GM23338 (cell line): ENCODE measurements around the gene BLTP3A. TPM values are rescaled to one million over a fixed set of nuclear protein-coding genes. Genes with fewer than 3 reads are reported as not detected.
"Not testable (repeated sequence)": the region's sequence is repeated elsewhere in the genome, so short reads cannot be mapped to it uniquely, and the experiment has no call there.

Source experiments
- ATAC-seq: fragments of 200-7000 bp; cut with Tn5 transposase; 3 replicates; pipeline ENCODE4 v1.9.1; 2020
- DNase-seq: peaks from one replicate; pipeline ENCODE4 v3.0.0-alpha.2; 2015; ENCODE audit warnings: low spot score
- H2AFZ ChIP-seq: fragments of 200-600 bp; sonication (generic); 2 replicates; pipeline ENCODE4 v1.8.0; 2016; ENCODE audit warnings: antibody characterized with exemption, mild to moderate bottlenecking, moderate library complexity
- H3F3A ChIP-seq: fragments of 200-600 bp; sonication (generic); replicated peaks from 2 replicates; pipeline ENCODE4 v1.8.0; 2017; ENCODE audit warnings: antibody characterized with exemption, mixed run types, low read depth
- H3K27ac ChIP-seq: fragments of 200-600 bp; sonication (generic); 2 replicates; pipeline ENCODE4 v1.6.1; 2016; ENCODE audit warnings: low read depth
- H3K27me3 ChIP-seq: fragments of 200-600 bp; sonication (generic); 2 replicates; pipeline ENCODE4 v1.8.0; 2016; ENCODE audit warnings: mild to moderate bottlenecking, mixed run types, moderate library complexity; ENCODE audit not compliant: insufficient read depth
- H3K36me3 ChIP-seq: fragments of 200-600 bp; sonication (generic); 2 replicates; pipeline ENCODE4 v1.8.0; 2016; ENCODE audit warnings: mild to moderate bottlenecking; ENCODE audit not compliant: insufficient read depth
- H3K4me1 ChIP-seq: fragments of 200-600 bp; sonication (generic); 2 replicates; pipeline ENCODE4 v1.8.0; 2016; ENCODE audit warnings: mild to moderate bottlenecking, moderate library complexity; ENCODE audit not compliant: insufficient read depth
- H3K4me2 ChIP-seq: fragments of 200-600 bp; sonication (generic); 2 replicates; pipeline ENCODE4 v1.7.1; 2017; ENCODE audit warnings: mixed run types
- H3K4me3 ChIP-seq: fragments of 200-600 bp; sonication (generic); 2 replicates; pipeline ENCODE4 v1.6.1; 2016; ENCODE audit warnings: mixed run types
- H3K79me2 ChIP-seq: fragments of 200-600 bp; sonication (generic); replicated peaks from 2 replicates; pipeline ENCODE4 v1.8.0; 2017; ENCODE audit warnings: mild to moderate bottlenecking; ENCODE audit not compliant: insufficient read depth
- H3K9me2 ChIP-seq: fragments of 200-600 bp; sonication (generic); 2 replicates; pipeline ENCODE4 v1.8.0; 2017; ENCODE audit not compliant: insufficient read depth
- H4K20me1 ChIP-seq: fragments of 200-600 bp; sonication (generic); replicated peaks from 2 replicates; pipeline ENCODE4 v1.8.0; 2017; ENCODE audit warnings: mild to moderate bottlenecking; ENCODE audit not compliant: insufficient read depth
- H3K27ac Mint-ChIP-seq: 2 replicates; pipeline ENCODE4 v1.8.0; 2020; ENCODE audit warnings: inconsistent platforms, mild to moderate bottlenecking, moderate library complexity, mixed read lengths
- H3K27me3 Mint-ChIP-seq: 3 replicates; pipeline ENCODE4 v1.8.0; 2022; ENCODE audit warnings: low read depth, mild to moderate bottlenecking, moderate library complexity, mixed read lengths, inconsistent platforms; ENCODE audit not compliant: insufficient read depth, poor library complexity
- H3K36me3 Mint-ChIP-seq: 3 replicates; pipeline ENCODE4 v1.8.0; 2021; ENCODE audit warnings: low read depth, mild to moderate bottlenecking, inconsistent platforms, moderate library complexity, mixed read lengths
- H3K4me1 Mint-ChIP-seq: 3 replicates; pipeline ENCODE4 v1.8.0; 2020; ENCODE audit warnings: mild to moderate bottlenecking, inconsistent platforms, mixed read lengths
- H3K4me3 Mint-ChIP-seq: 3 replicates; pipeline ENCODE4 v1.8.0; 2021; ENCODE audit warnings: moderate library complexity, mild to moderate bottlenecking, inconsistent platforms, mixed read lengths
- H3K9me3 Mint-ChIP-seq: 3 replicates; pipeline ENCODE4 v1.8.0; 2020; ENCODE audit warnings: moderate library complexity, mild to moderate bottlenecking, inconsistent platforms, mixed read lengths
- CREB1 ChIP-seq: fragments of 250-450 bp; sonication (Bioruptor Pico); IDR thresholded peaks from 2 replicates; pipeline ENCODE4 v1.5.0; 2020; ENCODE audit warnings: low read depth, mild to moderate bottlenecking, moderate library complexity
- EZH2phosphoT487 ChIP-seq: fragments of 200-600 bp; sonication (generic); IDR thresholded peaks from one replicate; pipeline ENCODE4 v1.8.1; 2018; ENCODE audit warnings: antibody characterized with exemption; ENCODE audit not compliant: unreplicated experiment
- JUNB ChIP-seq: IDR thresholded peaks from one replicate; pipeline ENCODE4 v1.6.1; 2016; ENCODE audit warnings: antibody characterized with exemption; ENCODE audit not compliant: unreplicated experiment
- NANOG ChIP-seq: IDR thresholded peaks from 2 replicates; pipeline ENCODE4 v1.6.1; 2016; ENCODE audit warnings: antibody characterized with exemption, borderline replicate concordance
- POLR2AphosphoS5 ChIP-seq: IDR thresholded peaks from 2 replicates; pipeline ENCODE4 v1.6.1; 2016; ENCODE audit warnings: antibody characterized with exemption, low read depth
- ZNF114 ChIP-seq: fragments of 250-450 bp; sonication (Bioruptor Pico); IDR thresholded peaks from 2 replicates; pipeline ENCODE4 v1.5.0; 2020; ENCODE audit warnings: mild to moderate bottlenecking, moderate library complexity
- polyA plus RNA-seq: library from polyadenylated mRNA; unstranded; fragments of >200 nt; fragmentation: Nextera tagmentation; extraction: Ambion mirVana; gene quantifications from 2 replicates; pipeline ENCODE4 v1.2.1, GENCODE V29; 2016
- total RNA-seq: library from RNA; depleted of rRNA; stranded (reverse); fragments of >200 nt; shearing (Covaris generic); gene quantifications from 2 replicates; pipeline ENCODE4 v1.2.3, GENCODE V29; 2014
- TF ChIP-seq, protein P1 (sequence below), 2 experiments: fragments of 200-600 bp in 1 of 2; sonication (generic) in 1 of 2; conservative IDR thresholded peaks; 2 replicates each; pipeline versions ENCODE4 v1.5.1 to v1.6.1; 2016 to 2017; ENCODE audit warnings: antibody characterized with exemption in 2 of 2, low read depth in 2 of 2, mild to moderate bottlenecking in 2 of 2, moderate library complexity in 1 of 2
- TF ChIP-seq, protein P2 (sequence below): IDR thresholded peaks from 2 replicates; pipeline ENCODE4 v1.6.1; 2016; ENCODE audit warnings: antibody characterized with exemption

The BLTP3A gene
- total and polyA plus RNA-seq, 2 experiments from 2014 or later: 2.9 to 18.4 TPM

DNA sequence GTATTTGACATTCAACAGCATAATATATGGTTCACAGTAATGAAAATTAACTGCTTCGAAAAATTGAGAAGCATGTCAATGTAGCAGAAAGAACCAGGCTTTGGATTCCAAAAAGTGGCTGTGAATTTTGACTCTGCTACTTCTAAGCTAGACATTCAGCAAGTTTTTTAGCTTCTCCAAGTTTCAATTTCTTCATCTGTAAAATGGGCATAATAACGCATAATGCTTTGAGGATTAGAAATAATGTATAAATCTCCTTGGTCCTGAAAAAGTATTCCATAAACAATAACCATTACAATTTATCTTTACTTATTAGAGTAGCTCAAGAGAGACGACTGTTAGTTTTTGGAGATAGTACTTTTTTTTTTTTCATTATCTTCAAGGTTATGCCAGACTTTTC lies 7.7 kb downstream of the BLTP3A start (continued):
- TF ChIP-seq, protein P1, sequence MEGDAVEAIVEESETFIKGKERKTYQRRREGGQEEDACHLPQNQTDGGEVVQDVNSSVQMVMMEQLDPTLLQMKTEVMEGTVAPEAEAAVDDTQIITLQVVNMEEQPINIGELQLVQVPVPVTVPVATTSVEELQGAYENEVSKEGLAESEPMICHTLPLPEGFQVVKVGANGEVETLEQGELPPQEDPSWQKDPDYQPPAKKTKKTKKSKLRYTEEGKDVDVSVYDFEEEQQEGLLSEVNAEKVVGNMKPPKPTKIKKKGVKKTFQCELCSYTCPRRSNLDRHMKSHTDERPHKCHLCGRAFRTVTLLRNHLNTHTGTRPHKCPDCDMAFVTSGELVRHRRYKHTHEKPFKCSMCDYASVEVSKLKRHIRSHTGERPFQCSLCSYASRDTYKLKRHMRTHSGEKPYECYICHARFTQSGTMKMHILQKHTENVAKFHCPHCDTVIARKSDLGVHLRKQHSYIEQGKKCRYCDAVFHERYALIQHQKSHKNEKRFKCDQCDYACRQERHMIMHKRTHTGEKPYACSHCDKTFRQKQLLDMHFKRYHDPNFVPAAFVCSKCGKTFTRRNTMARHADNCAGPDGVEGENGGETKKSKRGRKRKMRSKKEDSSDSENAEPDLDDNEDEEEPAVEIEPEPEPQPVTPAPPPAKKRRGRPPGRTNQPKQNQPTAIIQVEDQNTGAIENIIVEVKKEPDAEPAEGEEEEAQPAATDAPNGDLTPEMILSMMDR (conservative IDR thresholded peaks at IDR 0.05; ENCODE audit: low read depth in 2 of 2): no peak
- TF ChIP-seq EZH2phosphoT487 (no peak), NANOG (no peak), JUNB (no peak), POLR2AphosphoS5 (no peak), CREB1 (CRISPR knock-in tag) (no peak)
- TF ChIP-seq, protein P2, sequence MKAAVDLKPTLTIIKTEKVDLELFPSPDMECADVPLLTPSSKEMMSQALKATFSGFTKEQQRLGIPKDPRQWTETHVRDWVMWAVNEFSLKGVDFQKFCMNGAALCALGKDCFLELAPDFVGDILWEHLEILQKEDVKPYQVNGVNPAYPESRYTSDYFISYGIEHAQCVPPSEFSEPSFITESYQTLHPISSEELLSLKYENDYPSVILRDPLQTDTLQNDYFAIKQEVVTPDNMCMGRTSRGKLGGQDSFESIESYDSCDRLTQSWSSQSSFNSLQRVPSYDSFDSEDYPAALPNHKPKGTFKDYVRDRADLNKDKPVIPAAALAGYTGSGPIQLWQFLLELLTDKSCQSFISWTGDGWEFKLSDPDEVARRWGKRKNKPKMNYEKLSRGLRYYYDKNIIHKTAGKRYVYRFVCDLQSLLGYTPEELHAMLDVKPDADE: no peak

DNA sequence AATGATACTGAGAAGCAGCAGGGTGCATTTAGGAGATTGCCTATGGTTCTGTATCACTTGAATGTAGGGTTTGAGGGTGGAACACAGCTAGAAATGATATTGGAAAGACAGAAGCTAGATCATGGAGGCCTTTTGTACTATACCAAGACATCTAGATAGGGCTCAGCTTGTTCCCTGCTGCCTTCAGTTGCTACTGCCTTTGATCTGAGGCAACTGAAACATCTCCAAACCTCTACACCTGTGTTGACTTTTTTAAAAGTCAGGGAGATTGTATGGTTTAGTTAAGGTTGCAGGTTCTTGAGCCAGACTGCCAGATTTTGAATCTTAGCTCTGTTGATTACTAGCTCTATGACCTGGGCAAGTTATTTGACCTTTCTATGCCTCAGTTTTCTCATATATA lies 12.7 kb downstream of the BLTP3A start:
- H3K79me2 ChIP-seq: peaks cover 70% of the 10 kb centered on the region
- ATAC-seq: no peak

DNA sequence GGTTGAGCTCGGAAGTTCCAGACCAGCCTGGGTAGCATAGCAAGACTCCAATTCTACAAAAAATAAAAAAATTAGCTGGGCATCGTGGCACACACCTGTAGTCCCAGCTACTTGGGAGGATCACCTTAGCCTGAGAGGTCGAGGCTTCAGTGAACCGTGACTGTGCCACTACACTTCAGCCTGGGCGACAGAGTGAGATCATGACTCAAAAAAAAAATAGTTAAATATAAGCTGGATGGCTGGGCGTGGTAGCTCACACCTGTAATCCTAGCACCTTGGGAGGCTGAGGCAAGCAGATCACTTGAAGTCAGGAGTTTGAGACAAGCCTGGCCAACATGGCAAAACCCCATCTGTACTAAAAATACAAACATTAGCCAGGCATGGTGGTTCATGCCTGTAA lies 13.2 kb downstream of the BLTP3A start:
- not testable (repeated sequence) for ATAC-seq, H3K9me3 Mint-ChIP-seq, H3K36me3 Mint-ChIP-seq, H3K27me3 ChIP-seq, H3K27ac ChIP-seq, H3K4me2 ChIP-seq, H3K36me3 ChIP-seq, DNase-seq, H3F3A ChIP-seq, H3K4me1 Mint-ChIP-seq, H3K4me3 Mint-ChIP-seq, H3K27ac Mint-ChIP-seq, H3K4me1 ChIP-seq, H3K27me3 Mint-ChIP-seq, H3K9me2 ChIP-seq, H3K4me3 ChIP-seq, H2AFZ ChIP-seq
- Histone ChIP-seq H4K20me1 (peaks cover 18% of the 10 kb centered on the region), H3K79me2 (peaks cover 65% of the 10 kb centered on the region)

More for the DNA sequence above, 12.7 kb downstream of the BLTP3A start:
- Histone ChIP-seq H3K4me2 (no peak overlapping the region), H4K20me1 (peaks cover 18% of the 10 kb centered on the region), H2AFZ (no peak overlapping the region), H3K4me1 (no peaks in the 10 kb centered on the region), H3K4me3 (no peak overlapping the region), H3K27me3 (no peaks in the 10 kb centered on the region), H3F3A (no peaks in the 10 kb centered on the region; the same call in 1 of the 2 replicates), H3K36me3 (no peaks in the 10 kb centered on the region), H3K27ac (no peak overlapping the region), H3K9me2 (no peaks in the 10 kb centered on the region)
- no peak for TF ChIP-seq ZNF114
- no peak for TF ChIP-seq POLR2AphosphoS5
- TF ChIP-seq JUNB: no peak
- no peak for TF ChIP-seq EZH2phosphoT487
- H3K27ac Mint-ChIP-seq: no peak overlapping the region
- DNase-seq: no peak
- H3K4me3 Mint-ChIP-seq: no peak overlapping the region
- H3K9me3 Mint-ChIP-seq: no peaks in the 10 kb centered on the region
- peaks cover 3% of the 10 kb centered on the region for H3K27me3 Mint-ChIP-seq
- no peaks in the 10 kb centered on the region for H3K36me3 Mint-ChIP-seq
- H3K4me1 Mint-ChIP-seq: peaks cover 3% of the 10 kb centered on the region; the same call in 2 of the 3 replicates
